NCI-H2029 treated with DMSO at 0.1 percent for 48 hours (cell line): Measurements from ENCODE around the gene KCNJ12.
"Not testable (repeated sequence)": the region's sequence is repeated elsewhere in the genome, so short reads cannot be mapped to it uniquely, and the experiment has no call there.

Source experiments
- DNase-seq: peaks from one replicate; lab custom pipeline; 2025; lab: John Stamatoyannopoulos, UW

KCNJ12 gene

DNA sequence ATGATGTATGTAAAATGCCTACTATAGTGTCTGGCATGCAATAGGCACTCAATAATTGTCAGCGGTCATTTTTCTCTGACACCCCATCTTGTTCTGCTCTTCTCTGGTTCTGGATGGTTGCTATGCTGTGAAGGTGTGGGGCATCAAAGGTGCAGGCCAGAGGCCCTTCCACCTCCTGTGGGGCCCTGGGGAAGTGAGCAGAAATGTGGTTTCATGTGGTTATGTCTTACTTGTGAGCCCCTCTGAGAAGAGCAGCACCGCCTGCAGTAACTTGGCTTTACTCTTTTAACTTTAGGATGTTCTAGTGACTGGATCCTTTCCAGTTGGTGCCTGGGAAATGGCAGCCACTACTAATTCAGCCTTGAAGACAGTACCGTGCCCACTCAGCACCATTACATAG lies 32.1 kb downstream of the KCNJ12 start:
- not testable (repeated sequence) for DNase-seq

DNA sequence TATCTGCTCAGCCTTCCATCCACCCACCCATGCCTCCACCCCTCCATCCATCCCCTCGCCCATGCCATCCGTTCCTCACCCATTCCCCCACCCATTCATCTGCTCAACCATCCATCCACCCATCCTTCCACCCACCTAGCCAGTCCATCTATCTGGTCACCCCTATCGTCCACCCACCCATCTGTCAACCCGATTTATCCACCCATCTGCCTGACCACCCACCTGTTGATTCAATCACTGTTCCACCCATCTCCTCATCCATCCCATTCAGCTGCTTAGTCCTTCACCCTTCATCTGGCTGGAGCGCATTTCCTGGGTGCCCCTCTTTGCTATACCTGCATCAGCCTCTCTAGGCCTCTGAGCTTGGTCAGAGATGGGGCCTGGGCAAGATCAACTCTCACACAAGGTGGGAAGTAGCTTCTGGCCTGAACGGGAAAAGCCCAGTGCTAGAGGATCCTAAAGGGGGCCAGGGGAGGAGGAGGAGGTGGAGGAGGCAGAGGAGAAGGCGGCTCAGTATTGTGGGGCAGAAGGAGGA lies 32.7 kb downstream of the KCNJ12 start:
- not testable (repeated sequence) for DNase-seq

DNA sequence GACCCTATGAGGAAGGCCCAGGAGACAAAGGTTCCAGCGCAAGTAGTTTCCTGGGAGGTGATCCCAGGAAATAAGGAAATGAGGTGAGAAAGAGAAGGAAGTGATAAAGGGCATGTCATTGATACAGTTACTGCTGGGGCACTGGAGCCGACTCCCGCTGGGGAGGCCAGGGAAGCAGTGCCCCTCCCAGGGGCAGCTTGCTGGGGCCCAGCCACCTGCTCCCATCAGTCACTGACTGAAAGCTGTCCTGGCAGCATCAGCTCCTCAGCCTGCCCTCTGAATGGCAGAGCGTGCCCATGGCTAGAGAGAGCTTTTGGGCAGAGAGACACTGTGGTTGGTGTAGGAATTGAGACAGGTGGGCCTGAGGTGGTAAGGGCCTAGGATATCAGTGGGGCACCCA lies 33.2 kb downstream of the KCNJ12 start:
- DNase-seq: not testable (repeated sequence)

DNA sequence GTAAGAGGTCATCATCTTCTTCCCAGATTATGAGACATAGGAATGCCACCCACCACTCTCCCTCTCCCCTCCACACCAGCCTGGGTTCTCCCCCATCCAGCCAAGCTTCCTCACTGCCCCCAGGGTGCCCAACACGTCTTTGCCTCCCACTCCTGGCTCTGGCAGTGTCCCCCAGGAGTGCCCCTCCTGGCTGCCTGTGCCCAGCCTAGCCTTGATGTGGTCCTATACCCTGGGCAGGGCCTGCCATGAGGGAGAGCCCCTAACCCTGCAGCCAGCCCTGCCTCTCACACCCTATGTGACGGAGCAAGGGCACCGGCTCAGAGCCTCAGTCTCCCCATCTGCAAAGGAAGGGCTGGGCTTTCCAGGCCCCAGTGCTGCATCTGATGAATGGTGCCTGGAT lies 33.8 kb downstream of the KCNJ12 start:
- not testable (repeated sequence) for DNase-seq

DNA sequence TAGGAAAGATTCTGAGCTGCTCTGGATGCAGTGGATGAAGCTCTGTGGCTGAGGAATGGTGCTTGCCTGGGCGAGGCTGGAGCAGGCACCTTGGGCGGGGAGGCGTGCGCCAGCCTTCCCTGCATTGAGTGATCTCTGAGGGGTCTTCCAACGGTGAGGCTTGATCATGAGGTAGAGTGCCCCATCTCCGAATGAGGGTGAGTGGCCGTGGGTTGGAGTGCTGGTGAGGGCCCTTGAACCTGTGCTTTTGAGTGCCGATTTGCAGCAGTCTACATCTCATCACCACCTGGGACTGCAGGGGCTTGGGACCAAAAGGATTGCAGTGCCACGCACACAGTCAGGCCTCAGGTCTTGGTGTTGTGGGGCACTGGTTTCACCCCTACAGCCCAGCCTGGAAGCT lies 34.2 kb downstream of the KCNJ12 start:
- not testable (repeated sequence) for DNase-seq

DNA sequence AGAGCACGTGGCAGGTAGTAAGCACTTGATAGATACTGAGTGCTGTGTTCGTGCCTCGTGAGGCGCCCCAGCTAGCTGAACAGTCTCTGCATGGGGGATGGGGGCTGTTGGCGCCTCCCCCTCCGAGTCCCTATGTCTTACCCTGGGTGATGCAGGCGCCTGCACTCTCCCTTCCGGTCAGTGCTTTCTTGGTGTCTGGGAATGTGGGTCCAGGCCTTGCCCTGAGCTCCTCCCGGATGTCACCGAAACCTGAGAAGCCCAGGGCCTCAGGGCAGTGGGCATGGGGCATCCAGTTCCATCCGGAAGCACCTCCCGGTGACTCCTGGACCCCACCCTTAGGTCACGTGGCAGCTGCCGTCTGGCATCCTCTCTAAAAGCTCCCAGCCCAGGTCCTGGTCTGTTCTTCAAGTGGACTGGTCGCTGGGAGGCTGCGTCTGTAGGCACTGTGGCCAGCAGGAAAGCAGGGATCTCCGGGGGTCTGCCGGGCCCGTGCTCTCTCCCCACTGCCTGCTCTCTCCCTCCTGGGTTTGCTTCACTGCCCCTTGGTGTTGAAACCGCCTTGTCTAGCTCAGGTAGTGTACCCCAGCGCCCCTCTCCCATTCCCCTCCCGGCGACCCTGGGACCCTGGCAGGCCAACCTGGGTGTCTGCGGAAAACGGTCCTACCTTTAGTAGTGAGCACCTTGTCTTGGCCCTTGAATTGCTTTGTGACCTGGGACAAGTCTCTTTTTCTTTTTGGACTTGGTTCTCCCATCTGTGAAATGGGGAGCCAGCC lies 34.9 kb downstream of the KCNJ12 start:
- not testable (repeated sequence) for DNase-seq

DNA sequence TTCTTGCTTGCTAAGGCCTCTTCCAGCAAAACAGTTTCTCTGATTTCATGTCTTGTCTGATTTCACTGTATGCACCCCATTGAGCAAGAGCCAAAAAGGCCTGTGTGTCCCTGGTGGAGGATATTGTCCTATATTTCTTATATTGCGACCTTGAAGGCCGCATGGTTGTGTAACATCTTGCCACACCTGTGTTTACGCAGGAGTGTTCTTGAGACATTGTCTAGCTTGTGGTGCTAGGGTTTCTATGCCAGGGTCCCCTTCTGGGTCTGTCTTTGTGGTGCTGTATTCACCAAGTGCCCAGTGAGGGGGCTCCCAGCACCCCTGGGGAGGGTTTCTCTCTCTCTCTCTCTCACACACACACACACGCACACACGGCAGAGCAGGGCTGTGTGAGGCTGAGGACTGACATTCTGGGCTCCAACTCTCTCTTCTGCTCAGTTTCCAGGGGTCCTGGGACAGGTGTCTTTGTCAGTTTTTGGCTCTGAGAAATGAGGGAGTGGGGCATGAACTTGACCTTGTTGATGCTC lies 35.6 kb downstream of the KCNJ12 start:
- DNase-seq: not testable (repeated sequence)

DNA sequence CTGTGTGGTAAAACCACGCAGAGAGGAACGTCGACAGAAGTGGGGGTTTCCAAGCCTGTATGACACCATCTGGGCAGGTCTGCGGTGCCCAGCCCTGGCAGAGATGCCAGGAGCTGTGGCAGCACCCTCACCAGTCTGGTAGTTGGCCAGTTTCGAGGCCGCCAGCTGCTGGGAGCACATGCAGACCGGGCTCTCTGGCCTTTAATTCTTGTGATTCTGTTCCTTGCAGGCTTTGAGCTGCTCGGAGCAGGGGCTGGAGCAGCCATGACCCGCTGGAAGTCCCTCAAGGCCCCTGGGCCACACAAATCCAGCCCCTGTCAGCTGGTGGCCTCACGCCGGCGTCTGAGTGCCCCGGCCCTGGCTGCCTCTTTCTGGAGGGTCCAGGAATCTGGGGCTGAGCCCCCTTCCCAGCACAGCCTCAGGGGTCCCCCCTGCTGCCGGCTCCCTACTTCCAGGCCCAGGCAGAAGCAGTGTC lies 36.1 kb downstream of the KCNJ12 start:
- not testable (repeated sequence) for DNase-seq

DNA sequence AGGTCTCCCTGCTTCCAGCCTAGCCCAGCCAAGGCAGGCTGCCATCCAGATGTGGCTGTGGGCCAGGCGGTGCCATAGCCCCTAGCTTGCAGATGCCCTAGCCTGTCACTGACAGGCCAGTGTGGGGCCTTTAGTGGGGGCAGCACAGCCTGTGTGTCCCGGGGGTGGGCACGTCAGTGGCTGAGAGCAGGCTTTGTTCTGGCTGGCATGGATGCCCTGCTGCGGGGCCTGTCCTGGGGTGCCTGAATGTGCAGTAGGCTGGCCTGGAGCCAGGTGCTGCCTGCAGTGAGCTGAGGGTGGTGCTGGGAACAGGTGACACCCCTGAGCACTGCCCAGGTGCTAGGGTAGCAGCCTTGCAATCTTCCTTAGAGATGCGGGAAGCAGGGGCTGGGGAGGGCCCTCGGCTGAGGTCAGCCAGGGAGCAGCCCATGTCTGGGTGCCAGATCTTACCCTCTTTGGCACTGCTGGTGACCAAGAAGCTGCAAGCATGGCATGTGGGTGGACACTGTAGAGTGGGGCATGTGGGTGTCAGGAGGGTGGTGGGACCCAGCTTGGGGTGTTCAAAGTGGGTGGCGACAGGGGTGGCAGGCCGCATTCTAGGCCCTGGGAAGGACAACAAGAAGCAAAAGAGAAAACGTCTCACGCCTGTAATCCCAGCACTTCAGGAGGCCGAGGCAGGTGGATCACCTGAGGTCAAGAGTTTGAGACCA lies 37.6 kb downstream of the KCNJ12 start:
- DNase-seq: not testable (repeated sequence)

DNA sequence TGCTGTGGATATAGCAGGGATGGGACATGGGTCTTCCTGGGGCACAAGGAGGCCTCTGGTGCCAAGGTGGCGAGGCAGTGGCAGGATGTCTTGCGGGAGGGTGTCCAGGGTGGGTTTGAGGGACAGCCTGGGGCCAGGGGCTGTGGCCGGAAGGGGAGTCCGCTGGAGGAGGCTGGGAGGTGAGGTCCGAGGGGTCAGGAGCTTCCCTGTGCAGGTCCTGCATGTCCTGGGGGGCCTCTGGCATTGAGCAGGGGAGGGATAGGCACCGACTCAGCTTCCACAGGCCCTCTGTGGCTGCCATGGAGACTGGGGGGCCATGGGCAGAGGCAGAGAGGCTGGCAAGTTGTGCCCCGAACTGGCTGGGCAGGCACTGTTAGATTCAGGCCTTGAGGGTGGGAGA lies 38.5 kb downstream of the KCNJ12 start:
- not testable (repeated sequence) for DNase-seq

DNA sequence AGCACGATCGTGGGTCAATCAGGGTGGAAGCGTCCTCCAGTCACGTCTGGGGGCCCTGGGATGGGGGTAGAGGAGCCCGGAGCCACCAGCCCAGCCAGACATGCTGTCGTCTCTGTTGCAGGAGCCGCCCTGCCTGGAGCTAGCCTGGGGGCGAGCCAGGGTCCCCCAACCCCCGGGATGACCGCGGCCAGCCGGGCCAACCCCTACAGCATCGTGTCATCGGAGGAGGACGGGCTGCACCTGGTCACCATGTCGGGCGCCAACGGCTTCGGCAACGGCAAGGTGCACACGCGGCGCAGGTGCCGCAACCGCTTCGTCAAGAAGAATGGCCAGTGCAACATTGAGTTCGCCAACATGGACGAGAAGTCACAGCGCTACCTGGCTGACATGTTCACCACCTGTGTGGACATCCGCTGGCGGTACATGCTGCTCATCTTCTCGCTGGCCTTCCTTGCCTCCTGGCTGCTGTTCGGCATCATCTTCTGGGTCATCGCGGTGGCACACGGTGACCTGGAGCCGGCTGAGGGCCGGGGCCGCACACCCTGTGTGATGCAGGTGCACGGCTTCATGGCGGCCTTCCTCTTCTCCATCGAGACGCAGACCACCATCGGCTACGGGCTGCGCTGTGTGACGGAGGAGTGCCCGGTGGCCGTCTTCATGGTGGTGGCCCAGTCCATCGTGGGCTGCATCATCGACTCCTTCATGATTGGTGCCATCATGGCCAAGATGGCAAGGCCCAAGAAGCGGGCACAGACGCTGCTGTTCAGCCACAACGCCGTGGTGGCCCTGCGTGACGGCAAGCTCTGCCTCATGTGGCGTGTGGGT lies 39.2 kb downstream of the KCNJ12 start:
- DNase-seq: not testable (repeated sequence)

DNA sequence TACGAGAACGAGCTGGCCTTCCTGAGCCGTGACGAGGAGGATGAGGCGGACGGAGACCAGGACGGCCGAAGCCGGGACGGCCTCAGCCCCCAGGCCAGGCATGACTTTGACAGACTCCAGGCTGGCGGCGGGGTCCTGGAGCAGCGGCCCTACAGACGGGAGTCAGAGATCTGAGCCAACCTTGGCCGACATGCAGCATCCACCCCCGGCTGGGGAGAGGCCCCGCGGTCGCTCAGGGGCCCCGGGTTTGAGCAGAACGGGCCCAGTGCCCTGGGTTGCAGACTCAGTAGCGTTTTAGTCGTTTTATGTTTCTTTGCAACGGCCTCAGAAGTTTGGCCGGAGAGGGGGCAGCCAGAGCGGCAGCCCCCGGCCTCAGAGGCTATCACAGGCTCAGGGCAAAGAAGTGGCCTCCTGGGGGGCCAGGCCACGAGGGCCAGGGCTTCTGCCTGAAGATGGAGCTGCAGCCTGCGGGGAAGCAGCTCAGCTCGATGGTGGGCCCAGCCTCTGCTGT lies 40.4 kb downstream of the KCNJ12 start:
- not testable (repeated sequence) for DNase-seq

DNA sequence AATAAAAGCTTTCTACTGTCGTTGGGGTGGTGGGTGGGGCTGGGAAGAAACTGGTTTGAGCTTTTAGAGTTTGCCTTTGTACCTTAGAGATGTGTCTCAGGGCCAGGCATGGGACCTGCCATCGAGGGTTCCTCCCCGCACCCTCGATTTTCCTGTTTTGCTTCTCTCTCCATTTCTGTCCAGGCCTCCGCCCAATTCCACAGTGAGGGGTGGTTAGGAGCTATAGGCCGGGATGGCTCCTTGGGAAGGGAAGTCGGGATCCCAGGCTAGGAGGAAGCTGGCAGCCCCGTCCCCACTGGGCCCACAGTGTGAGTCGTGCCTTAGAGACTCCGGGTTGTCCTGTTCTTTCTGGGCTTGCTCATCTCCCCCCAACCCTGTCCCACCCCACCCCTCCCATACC lies 41.2 kb downstream of the KCNJ12 start:
- DNase-seq: not testable (repeated sequence)

DNA sequence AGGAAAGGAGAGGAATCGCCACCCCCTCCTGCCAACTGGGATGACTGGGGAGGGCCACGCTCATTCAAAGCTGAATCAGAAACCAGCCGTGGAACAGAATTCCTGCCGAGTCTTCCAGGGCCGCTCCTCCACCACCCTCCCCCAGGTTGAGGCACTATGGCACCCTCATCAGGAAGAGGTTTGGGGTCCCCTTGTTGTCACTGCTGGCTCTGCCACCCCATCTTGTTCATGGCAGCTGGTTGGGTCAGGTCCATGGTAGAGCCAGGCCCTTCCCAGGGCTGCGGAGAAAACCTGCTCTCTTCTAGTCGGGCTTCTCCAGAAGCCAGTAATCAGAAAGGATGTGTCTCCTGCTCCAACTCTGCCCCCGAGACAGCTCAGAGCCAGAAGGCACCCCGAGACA lies 41.8 kb downstream of the KCNJ12 start:
- no peak for DNase-seq

DNA sequence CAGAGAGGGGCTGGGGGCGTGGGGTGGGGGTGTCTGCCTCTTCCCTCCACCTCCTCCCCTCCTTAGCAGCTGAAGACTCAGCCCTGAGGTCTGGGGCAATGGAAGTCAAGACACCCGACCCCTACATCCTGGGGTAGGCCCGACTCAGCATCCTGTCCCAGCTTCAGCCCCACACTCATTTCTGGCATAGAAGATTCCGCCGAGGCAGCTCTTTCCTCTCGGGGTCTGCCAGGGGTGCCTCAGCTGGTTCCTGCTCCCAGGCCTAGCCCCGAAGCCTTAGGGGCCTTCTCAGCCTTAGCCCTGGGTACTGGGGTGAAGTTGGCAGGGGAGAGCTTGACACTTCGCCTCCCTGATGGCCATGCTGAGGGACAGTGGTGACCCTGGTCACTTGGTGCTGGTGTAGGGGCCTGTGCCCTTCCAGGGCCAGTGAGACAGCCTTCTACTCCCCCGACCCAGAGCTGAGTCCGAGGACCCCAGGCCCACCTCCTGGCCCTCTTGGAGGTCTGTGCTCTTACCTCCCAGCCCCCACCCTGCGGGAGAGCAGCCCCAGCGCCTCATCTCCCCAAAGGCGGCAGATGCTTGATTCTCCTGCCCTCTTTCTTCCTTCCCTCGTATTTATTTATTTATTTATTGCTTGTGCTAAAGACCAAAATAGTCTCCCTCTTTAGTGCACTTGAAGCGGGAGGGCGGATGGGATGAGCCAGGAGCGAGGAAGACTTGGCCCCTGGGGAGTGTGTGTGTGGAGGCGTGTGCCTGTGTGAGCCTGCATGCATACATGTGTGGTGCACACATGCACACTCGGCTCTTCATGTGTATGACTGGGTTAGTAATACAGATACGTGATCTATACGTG lies 42.5 kb downstream of the KCNJ12 start:
- DNase-seq: no peak

DNA sequence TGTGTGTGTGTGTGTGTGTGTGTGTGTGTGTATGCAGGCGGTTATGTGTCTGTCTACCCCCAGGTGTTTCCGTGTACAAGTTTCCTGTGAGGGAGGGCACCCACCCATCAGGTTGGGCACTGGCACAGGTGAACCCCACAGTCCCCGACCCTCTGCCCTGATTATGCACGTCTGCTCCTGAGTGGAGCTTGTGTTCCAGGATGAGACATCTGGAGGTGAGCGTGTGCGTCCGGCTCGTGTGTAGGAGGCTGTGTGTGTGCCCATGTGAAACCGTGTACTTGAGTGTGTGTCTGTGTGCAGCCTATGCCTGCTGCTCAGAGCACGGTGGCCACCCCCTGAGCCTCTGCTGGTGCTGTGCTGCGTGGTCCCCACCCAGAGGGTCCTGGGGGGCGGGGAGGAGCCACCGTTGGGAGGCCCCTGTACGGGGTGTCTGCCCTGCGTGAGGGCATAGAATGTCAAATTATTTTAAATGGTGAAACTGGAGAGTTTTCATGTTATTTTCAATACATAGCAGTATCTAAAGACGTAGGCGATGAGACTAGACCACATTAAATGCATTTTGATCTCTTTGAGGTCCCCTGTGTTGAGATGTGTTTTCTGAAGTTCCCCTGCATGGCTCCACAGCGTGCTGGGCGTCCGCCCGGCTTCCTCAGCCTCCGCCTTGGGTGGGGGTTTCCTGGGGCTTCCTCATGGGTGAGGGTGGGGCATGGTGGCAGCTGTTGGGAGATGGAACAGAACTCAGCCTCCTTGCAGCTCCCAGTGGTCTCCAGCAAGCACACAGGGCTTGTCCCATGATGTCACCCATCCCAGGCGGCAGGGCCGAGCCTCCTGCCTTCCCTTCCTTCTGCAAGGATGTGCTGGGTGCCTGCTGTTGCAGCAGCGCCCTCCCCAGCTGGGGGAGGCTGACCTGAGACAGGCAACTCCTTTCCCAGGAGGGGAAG lies 43.4 kb downstream of the KCNJ12 start:
- no peak for DNase-seq

DNA sequence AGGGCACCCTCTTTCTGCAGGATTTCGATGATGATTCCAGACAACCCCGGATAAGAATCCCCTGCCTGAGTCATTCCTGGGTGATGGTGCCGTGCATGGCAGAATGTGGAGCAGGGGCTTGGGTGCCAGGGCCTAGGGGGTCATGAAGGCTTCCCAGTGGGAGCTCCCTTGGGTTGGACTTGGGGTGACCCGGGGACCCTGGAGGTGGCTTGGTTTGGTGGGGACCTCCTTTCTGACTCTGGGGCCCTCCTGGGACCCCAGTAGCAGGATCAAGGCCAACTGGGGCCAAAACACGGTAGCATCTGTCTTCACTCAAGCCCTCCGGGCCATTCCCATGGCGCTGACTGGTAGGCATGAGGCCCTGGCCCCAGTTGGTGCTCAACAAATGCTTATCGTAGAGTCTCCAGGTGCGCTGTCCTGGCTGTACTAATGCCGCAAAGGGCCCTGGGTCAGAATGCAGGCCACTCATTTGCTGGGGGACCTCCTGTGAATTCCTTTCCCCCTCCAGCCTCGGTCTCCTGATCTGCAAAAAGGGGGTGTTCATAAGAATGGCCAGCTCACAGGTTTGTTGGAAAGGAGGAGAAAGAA lies 44.4 kb downstream of the KCNJ12 start:
- not testable (repeated sequence) for DNase-seq

DNA sequence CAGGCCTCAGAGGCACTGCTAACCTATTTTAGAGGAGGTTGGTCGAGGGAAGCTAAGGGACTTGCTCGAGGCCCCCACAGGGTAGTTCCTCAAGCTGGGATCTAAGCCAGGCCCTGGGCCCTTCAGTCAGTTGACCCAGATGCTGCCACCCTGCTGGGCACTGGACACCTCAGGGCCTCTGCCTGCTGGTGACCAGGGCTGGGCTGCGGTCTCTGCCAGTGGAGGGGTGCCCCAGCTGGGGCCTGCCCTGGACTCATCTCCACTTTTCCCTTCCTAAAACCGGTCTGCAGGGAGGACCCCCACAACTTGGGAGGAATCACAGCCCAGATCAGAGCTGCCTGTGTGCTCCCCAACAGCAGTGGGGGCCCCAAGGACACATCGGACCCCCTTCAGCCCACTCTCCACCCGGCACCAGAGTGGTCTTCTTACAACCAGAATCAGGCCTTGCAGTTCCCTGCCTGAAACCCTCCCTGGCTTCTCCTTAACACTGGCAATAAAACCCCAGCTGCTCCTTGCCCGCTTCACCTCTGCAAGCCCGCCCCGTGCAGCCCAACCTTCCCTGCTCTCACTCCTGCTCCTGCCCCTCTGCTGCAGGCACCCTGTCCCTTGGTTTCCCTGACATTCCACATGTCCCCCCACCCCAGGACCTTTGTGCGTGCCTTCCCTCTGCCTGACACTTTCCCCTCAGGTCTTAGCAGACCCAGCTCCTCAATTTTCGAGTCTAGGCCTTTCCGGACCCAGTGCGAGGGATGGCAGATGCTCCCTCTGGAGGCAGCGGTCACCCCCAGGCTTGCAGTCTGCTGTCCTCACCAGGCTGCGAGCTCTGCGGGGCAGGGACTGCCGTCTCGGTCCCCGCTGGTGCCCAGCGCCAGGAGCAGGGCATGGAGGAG lies 45.5 kb downstream of the KCNJ12 start:
- DNase-seq: not testable (repeated sequence)
